ENCODE measurements around the gene GORAB.

The GORAB gene

DNA sequence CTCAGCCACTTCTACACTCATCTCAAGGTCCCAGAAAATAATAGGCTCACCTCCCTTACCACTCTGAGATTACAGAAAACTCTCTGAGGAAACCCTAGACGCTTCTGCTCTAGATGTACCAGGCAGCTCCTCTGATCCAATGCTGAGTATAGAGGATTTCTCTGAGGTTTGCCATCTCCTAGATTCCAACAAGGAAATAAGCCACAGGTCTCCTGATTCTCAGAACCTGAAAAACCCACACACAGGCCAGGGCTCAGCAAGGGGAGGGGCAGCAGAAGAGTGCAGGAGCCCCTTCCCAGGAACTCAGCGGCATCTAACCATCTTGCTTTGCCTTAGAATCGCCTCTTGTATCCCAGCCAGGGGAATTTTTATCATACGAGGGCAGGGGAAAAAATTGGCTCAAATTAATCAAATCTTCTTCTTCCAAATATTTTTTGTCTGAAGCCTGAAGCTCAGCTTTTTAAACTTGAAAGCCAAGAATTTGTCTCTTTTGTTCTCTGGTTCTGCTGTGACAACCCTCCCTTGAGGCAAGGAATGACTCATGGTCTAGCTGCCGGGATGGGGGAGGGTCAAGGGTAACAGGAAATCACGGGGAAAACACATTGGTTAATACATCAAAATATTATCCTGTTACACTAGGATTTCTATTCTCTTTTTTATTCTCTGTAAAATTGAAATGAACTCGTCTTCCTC, 30.8 kb downstream of the GORAB start:
- TF ChIP-seq EZH2phosphoT487 (IDR thresholded peaks at IDR 0.05; ENCODE audit: borderline replicate concordance, low read length), result no peak
- TF ChIP-seq, protein P1, sequence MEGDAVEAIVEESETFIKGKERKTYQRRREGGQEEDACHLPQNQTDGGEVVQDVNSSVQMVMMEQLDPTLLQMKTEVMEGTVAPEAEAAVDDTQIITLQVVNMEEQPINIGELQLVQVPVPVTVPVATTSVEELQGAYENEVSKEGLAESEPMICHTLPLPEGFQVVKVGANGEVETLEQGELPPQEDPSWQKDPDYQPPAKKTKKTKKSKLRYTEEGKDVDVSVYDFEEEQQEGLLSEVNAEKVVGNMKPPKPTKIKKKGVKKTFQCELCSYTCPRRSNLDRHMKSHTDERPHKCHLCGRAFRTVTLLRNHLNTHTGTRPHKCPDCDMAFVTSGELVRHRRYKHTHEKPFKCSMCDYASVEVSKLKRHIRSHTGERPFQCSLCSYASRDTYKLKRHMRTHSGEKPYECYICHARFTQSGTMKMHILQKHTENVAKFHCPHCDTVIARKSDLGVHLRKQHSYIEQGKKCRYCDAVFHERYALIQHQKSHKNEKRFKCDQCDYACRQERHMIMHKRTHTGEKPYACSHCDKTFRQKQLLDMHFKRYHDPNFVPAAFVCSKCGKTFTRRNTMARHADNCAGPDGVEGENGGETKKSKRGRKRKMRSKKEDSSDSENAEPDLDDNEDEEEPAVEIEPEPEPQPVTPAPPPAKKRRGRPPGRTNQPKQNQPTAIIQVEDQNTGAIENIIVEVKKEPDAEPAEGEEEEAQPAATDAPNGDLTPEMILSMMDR (IDR thresholded peaks at IDR 0.05; ENCODE audit: low read depth, low read length, poor library complexity, severe bottlenecking), result no peak
- no peaks in the 10 kb centered on the region for H3K9me3 ChIP-seq (ENCODE audit: control insufficient read depth, insufficient read depth, low read length)
- H3K36me3 ChIP-seq (ENCODE audit: control insufficient read depth, low read length), result no peaks in the 10 kb centered on the region
- no peaks in the 10 kb centered on the region for H3K27me3 ChIP-seq (ENCODE audit: control insufficient read depth, low read length)
- H3K27ac ChIP-seq (ENCODE audit: low read depth, low read length), result no peak overlapping the region
- H3K4me3 ChIP-seq (ENCODE audit: low read length), result no peak overlapping the region
- H4K20me1 ChIP-seq (ENCODE audit: control insufficient read depth, insufficient read depth, low read depth, low read length), result no peaks in the 10 kb centered on the region
- no peaks in the 10 kb centered on the region for H3K4me1 ChIP-seq (ENCODE audit: control insufficient read depth, low read length)
- no peak overlapping the region for H3K4me2 ChIP-seq (ENCODE audit: low read length)
- no peaks in the 10 kb centered on the region for H3K9me2 ChIP-seq (replicated peaks; ENCODE audit: control insufficient read depth, low read length)
- H3K79me2 ChIP-seq (ENCODE audit: control insufficient read depth, low read length), result no peaks in the 10 kb centered on the region
- no peaks in the 10 kb centered on the region for H3F3A ChIP-seq (ENCODE audit: control insufficient read depth, insufficient read depth)

DNA sequence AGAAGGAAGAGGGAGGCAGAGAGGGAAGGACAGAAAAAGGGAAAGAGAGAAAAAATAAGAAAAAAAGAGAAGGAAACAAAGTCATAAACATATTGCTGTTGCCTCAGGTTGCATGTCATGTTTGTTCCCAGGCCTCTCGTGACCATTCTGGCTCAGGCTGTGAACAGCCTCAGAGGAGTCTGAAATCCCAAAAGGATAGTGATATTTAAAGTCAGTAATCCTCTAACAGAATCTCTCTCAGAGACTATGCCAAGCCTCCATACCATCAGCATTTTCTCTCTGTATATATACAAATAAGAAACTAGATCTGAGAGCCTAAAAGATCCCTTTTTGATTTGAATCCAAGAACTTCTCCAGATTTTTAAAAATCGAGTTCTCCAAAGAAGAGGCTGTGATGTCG, 35.2 kb downstream of the GORAB start:
- Histone ChIP-seq H3K4me3 (ENCODE audit: low read length) (no peak overlapping the region), H4K20me1 (ENCODE audit: control insufficient read depth, insufficient read depth, low read depth, low read length) (no peaks in the 10 kb centered on the region), H3K27me3 (ENCODE audit: control insufficient read depth, low read length) (no peaks in the 10 kb centered on the region), H3K9me2 (replicated peaks; ENCODE audit: control insufficient read depth, low read length) (no peaks in the 10 kb centered on the region), H3K9me3 (ENCODE audit: control insufficient read depth, insufficient read depth, low read length) (no peaks in the 10 kb centered on the region), H3K4me1 (ENCODE audit: control insufficient read depth, low read length) (no peaks in the 10 kb centered on the region), H3K27ac (ENCODE audit: low read depth, low read length) (no peak overlapping the region), H3K79me2 (ENCODE audit: control insufficient read depth, low read length) (no peaks in the 10 kb centered on the region), H3K36me3 (ENCODE audit: control insufficient read depth, low read length) (no peaks in the 10 kb centered on the region), H3K4me2 (ENCODE audit: low read length) (no peak overlapping the region), H3F3A (ENCODE audit: control insufficient read depth, insufficient read depth) (no peaks in the 10 kb centered on the region)
- TF ChIP-seq EZH2phosphoT487 (IDR thresholded peaks at IDR 0.05; ENCODE audit: borderline replicate concordance, low read length), result no peak
- TF ChIP-seq, protein P1 (IDR thresholded peaks at IDR 0.05; ENCODE audit: low read depth, low read length, poor library complexity, severe bottlenecking), result no peak

DNA sequence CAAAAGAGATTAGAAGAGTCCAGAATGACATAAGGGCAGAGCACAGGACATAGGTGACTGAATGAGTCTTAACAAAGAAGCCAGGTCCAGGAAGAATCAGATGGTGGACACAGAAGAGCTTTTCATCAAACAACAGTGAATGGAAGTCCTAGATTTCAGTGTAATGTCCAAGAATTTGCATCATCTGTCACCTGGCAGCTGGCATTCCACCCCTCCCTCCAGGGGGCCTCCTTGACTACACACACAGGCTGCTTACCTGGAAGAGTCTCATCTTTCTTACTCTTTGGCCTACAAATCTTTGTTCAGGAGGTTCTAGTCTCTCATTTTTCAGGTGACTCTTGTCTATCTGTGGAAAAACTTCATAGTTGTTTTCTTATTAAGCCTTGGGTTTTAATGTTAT, 36.2 kb downstream of the GORAB start:
- Histone ChIP-seq H3F3A (ENCODE audit: control insufficient read depth, insufficient read depth) (no peaks in the 10 kb centered on the region), H3K4me1 (ENCODE audit: control insufficient read depth, low read length) (no peaks in the 10 kb centered on the region), H3K36me3 (ENCODE audit: control insufficient read depth, low read length) (no peaks in the 10 kb centered on the region), H3K27ac (ENCODE audit: low read depth, low read length) (no peak overlapping the region), H3K27me3 (ENCODE audit: control insufficient read depth, low read length) (no peaks in the 10 kb centered on the region), H4K20me1 (ENCODE audit: control insufficient read depth, insufficient read depth, low read depth, low read length) (no peaks in the 10 kb centered on the region), H3K79me2 (ENCODE audit: control insufficient read depth, low read length) (no peaks in the 10 kb centered on the region), H3K9me2 (replicated peaks; ENCODE audit: control insufficient read depth, low read length) (no peaks in the 10 kb centered on the region), H3K9me3 (ENCODE audit: control insufficient read depth, insufficient read depth, low read length) (no peaks in the 10 kb centered on the region), H3K4me2 (ENCODE audit: low read length) (no peak overlapping the region), H3K4me3 (ENCODE audit: low read length) (no peak overlapping the region)
- no peak for TF ChIP-seq EZH2phosphoT487 (IDR thresholded peaks at IDR 0.05; ENCODE audit: borderline replicate concordance, low read length)
- TF ChIP-seq, protein P1 (IDR thresholded peaks at IDR 0.05; ENCODE audit: low read depth, low read length, poor library complexity, severe bottlenecking), result no peak
